PC-3 (cell line): ENCODE data around the gene JKAMP. TPM values are rescaled to one million over a fixed set of nuclear protein-coding genes. Genes with fewer than 3 reads are reported as not detected.

Experiments used
- ATAC-seq: fragments of 200-7000 bp; cut with Tn5 transposase; 2 replicates; pipeline ENCODE4 v1.9.1; 2020; ENCODE audit warnings: mild to moderate bottlenecking, moderate library complexity
- BruUV-seq: library from RNA; stranded (reverse); fragments of 400-500 nt; replicated peaks from 2 replicates; lab custom pipeline; 2021; lab: Mats Ljungman, UMichigan
- CTCF ChIA-PET: fragments of 300-600 bp; sonication (Branson Sonifier 250); formaldehyde crosslinking; loops from one replicate; lab custom pipeline; 2022; ENCODE audit warnings: antibody characterized with exemption; lab: Charles Lee
- POLR2A ChIA-PET: fragments of 300-600 bp; sonication (Branson Sonifier 250); formaldehyde crosslinking; loops from one replicate; lab custom pipeline; 2022; ENCODE audit warnings: antibody characterized with exemption; ENCODE audit not compliant: unreplicated experiment; lab: Charles Lee
- DNase-seq: peaks from one replicate; pipeline ENCODE4 v3.0.0-alpha.2; 2015
- H2AFZ ChIP-seq: fragments of 300-600 bp; sonication (generic); 2 replicates; pipeline ENCODE4 v1.6.0; 2016; ENCODE audit warnings: antibody characterized with exemption, low read length
- H3F3A ChIP-seq: fragments of 300-600 bp; sonication (generic); one replicate; pipeline ENCODE4 v1.6.0; 2017; ENCODE audit warnings: antibody characterized with exemption, low read length, control low read depth, mild to moderate bottlenecking; ENCODE audit not compliant: unreplicated experiment
- H3K27ac ChIP-seq: fragments of 300-600 bp; sonication (generic); 2 replicates; pipeline ENCODE4 v1.5.1; 2016; ENCODE audit warnings: mild to moderate bottlenecking, low read length
- H3K27me3 ChIP-seq: fragments of 300-600 bp; sonication (generic); 2 replicates; pipeline ENCODE4 v1.6.1; 2016; ENCODE audit warnings: low read length, mixed read lengths
- H3K36me3 ChIP-seq: fragments of 300-600 bp; sonication (generic); 2 replicates; pipeline ENCODE4 v1.6.1; 2016; ENCODE audit warnings: low read depth, mixed run types, low read length, mixed read lengths
- H3K4me1 ChIP-seq: fragments of 300-600 bp; sonication (generic); 2 replicates; pipeline ENCODE4 v1.5.1; 2016; ENCODE audit warnings: low read length; ENCODE audit not compliant: insufficient read depth
- H3K4me2 ChIP-seq: fragments of 300-600 bp; sonication (generic); 2 replicates; pipeline ENCODE4 v1.6.0; 2016; ENCODE audit warnings: low read length
- H3K4me3 ChIP-seq: fragments of 300-600 bp; sonication (generic); 2 replicates; pipeline ENCODE4 v1.5.1; 2016; ENCODE audit warnings: mild to moderate bottlenecking, low read length, mixed read lengths
- H3K79me2 ChIP-seq: fragments of 300-600 bp; sonication (generic); 2 replicates; pipeline ENCODE4 v1.6.1; 2017; ENCODE audit warnings: low read length, mixed read lengths
- H3K9ac ChIP-seq: fragments of 300-600 bp; sonication (generic); 2 replicates; pipeline ENCODE4 v1.6.0; 2016; ENCODE audit warnings: mild to moderate bottlenecking, low read length
- H3K9me2 ChIP-seq: fragments of 300-600 bp; sonication (generic); replicated peaks from 2 replicates; pipeline ENCODE4 v1.6.1; 2016; ENCODE audit warnings: mixed run types, low read length, mixed read lengths
- H3K9me3 ChIP-seq: fragments of 300-600 bp; sonication (generic); 2 replicates; pipeline ENCODE4 v1.6.1; 2016; ENCODE audit warnings: low read length, mixed read lengths
- H4K20me1 ChIP-seq: fragments of 300-600 bp; sonication (generic); 2 replicates; pipeline ENCODE4 v1.6.1; 2016; ENCODE audit warnings: low read length, mixed read lengths
- CTCF ChIP-seq: fragments of 300-600 bp; sonication (generic); conservative IDR thresholded peaks from 2 replicates; pipeline ENCODE4 v1.5.1; 2017; ENCODE audit warnings: antibody characterized with exemption, low read depth, mild to moderate bottlenecking, low read length
- EZH2 ChIP-seq: fragments of 300-600 bp; sonication (generic); IDR thresholded peaks from one replicate; pipeline ENCODE4 v1.6.1; 2017; ENCODE audit warnings: antibody characterized with exemption, mild to moderate bottlenecking, low read length; ENCODE audit not compliant: unreplicated experiment
- EZH2phosphoT487 ChIP-seq: fragments of 300-600 bp; sonication (generic); IDR thresholded peaks from 2 replicates; pipeline ENCODE4 v1.6.1; 2018; ENCODE audit warnings: mild to moderate bottlenecking, antibody characterized with exemption, low read length, borderline replicate concordance
- intact Hi-C: fragments of 100-400 bp; cut with micrococcal nuclease; formaldehyde crosslinking; loops from 2 replicates; pipeline ENCODE4 v1.9.0; 2023
- total RNA-seq: library from RNA; depleted of rRNA; stranded (reverse); fragments of >200 nt; gene quantifications from 2 replicates; pipeline ENCODE4 v1.2.3, GENCODE V29; 2014

JKAMP gene
- total RNA-seq, 1 experiment from 2014 or later = 147 TPM

GRCh38 chr14:59450716-59451115 lies 33.6 kb upstream of the JKAMP start:
- H2AFZ ChIP-seq = no peak overlapping the region
- no TSS peak for BruUV-seq
- no peaks in the 10 kb centered on the region for H3F3A ChIP-seq
- ATAC-seq (no peak), DNase-seq (no peak)
- no peak overlapping the region for H3K4me3 ChIP-seq
- H3K9me3 ChIP-seq = no peaks in the 10 kb centered on the region
- H4K20me1 ChIP-seq = no peaks in the 10 kb centered on the region
- no peaks in the 10 kb centered on the region for H3K79me2 ChIP-seq
- peaks cover 10% of the 10 kb centered on the region for H3K4me1 ChIP-seq
- TF ChIP-seq EZH2phosphoT487 (no peak), CTCF (no peak), EZH2 (no peak)
- no peaks in the 10 kb centered on the region for H3K9me2 ChIP-seq
- POLR2A ChIA-PET = interaction anchor here (0.6 kb wide), 1 partner anchor 1024 kb away, joined by 5 read pairs; no protein-coding TSS in a partner anchor
- no peaks in the 10 kb centered on the region for H3K27me3 ChIP-seq
- intact Hi-C loops = no loop called here
- H3K36me3 ChIP-seq = 0 out of 2 replicates have a peak, but pooled peaks cover 6% of the 10 kb centered on the region
- CTCF ChIA-PET = no interaction called here
- no peak overlapping the region for H3K27ac ChIP-seq
- no peak overlapping the region for H3K9ac ChIP-seq
- H3K4me2 ChIP-seq = no peak overlapping the region

GRCh38 chr14:59451849-59452248 lies 32.5 kb upstream of the JKAMP start:
- Histone ChIP-seq H3K79me2 (no peaks in the 10 kb centered on the region), H3K9me2 (no peaks in the 10 kb centered on the region), H3K36me3 (0 out of 2 replicates have a peak, but pooled peaks cover 13% of the 10 kb centered on the region), H3K4me3 (no peak overlapping the region), H3K9me3 (no peaks in the 10 kb centered on the region), H3K4me1 (peaks cover 10% of the 10 kb centered on the region), H3K4me2 (no peak overlapping the region), H3K9ac (no peak overlapping the region), H2AFZ (no peak overlapping the region), H3K27ac (no peak overlapping the region), H3K27me3 (no peaks in the 10 kb centered on the region), H3F3A (no peaks in the 10 kb centered on the region), H4K20me1 (no peaks in the 10 kb centered on the region)
- ChIA-PET CTCF (interaction anchor here (0.7 kb wide), 1 partner anchor 32 kb away, joined by 6 read pairs; the partner anchor contains the start of genes JKAMP and L3HYPDH), POLR2A (no interaction called here)
- no peak for DNase-seq
- ATAC-seq = peak; percentile 29
- intact Hi-C loops = no loop called here
- TF ChIP-seq CTCF (no peak), EZH2 (no peak), EZH2phosphoT487 (no peak)
- BruUV-seq = no TSS peak

DNA sequence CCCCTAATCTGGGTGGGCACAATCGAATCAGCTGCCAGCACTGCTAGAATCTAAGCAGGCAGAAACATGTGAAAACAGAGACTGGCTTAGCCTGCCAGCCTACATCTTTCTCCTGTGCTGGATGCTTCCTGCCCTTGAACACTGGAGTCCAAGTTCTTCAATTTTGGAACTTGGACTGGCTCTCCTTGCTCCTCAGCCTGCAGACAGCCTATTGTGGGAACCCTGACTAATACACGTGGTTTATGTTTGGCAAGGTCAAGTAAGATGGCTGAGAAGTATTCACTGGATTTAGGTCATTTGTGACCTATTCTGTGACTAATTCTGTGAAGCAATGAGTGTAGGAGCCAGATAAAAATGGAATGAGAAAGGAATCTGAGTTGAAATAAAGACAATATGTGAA lies 30.2 kb upstream of the JKAMP start:
- H3K4me2 ChIP-seq = no peak overlapping the region
- H3K36me3 ChIP-seq = 0 out of 2 replicates have a peak, but pooled peaks cover 13% of the 10 kb centered on the region
- intact Hi-C loops = no loop called here
- no peak overlapping the region for H3K9ac ChIP-seq
- POLR2A ChIA-PET = no interaction called here
- no peak overlapping the region for H3K4me3 ChIP-seq
- H3K9me3 ChIP-seq = no peaks in the 10 kb centered on the region
- no TSS peak for BruUV-seq
- H2AFZ ChIP-seq = no peak overlapping the region
- TF ChIP-seq EZH2 = no peak
- TF ChIP-seq EZH2phosphoT487 = no peak
- TF ChIP-seq CTCF = no peak
- H3K27ac ChIP-seq = peak overlapping the region; percentile 44
- no peaks in the 10 kb centered on the region for H4K20me1 ChIP-seq
- ATAC-seq (peak; percentile 86), DNase-seq (peak; percentile 94)
- peaks cover 10% of the 10 kb centered on the region for H3K4me1 ChIP-seq
- no peaks in the 10 kb centered on the region for H3K9me2 ChIP-seq
- no peaks in the 10 kb centered on the region for H3K79me2 ChIP-seq
- H3F3A ChIP-seq = no peaks in the 10 kb centered on the region
- no peaks in the 10 kb centered on the region for H3K27me3 ChIP-seq
- CTCF ChIA-PET = interaction anchor here (0.7 kb wide), 1 partner anchor 733 kb away, joined by 4 read pairs; no protein-coding TSS in a partner anchor
